HEK293 (cell line): ENCODE measurements around the gene KITLG.

Experiments
- CTCF ChIA-PET: fragments of 350-600 bp; formaldehyde crosslinking; extraction: SDS; loops from one replicate; lab custom pipeline; 2021; ENCODE audit warnings: antibody characterized with exemption; lab: Yijun Ruan, JAX
- POLR2A ChIA-PET: fragments of 300-600 bp; formaldehyde crosslinking; extraction: SDS; loops from one replicate; lab custom pipeline; 2020; ENCODE audit warnings: antibody characterized with exemption, inconsistent platforms; lab: Yijun Ruan, JAX
- H3K27ac ChIP-seq: fragments of 200-500 bp; sonication (Bioruptor generic); 2 replicates; pipeline ENCODE4 v1.5.1; 2014; ENCODE audit warnings: low read depth, low read length, control low read depth, inconsistent platforms; ENCODE audit errors: extremely low read depth
- H3K36me3 ChIP-seq, 2 experiments: fragments of 200-500 bp in 1 of 2; sonication (Bioruptor generic) in 1 of 2; 1 replicate in 1 of 2; 2 replicates in 1 of 2; pipeline ENCODE4 v1.5.1; 2014 to 2017; ENCODE audit warnings: inconsistent platforms in 2 of 2, low read length in 2 of 2; ENCODE audit not compliant: control insufficient read depth in 2 of 2, insufficient read depth in 1 of 2
- H3K4me1 ChIP-seq: fragments of 200-500 bp; sonication (Bioruptor generic); 2 replicates; pipeline ENCODE4 v1.5.1; 2014; ENCODE audit warnings: mild to moderate bottlenecking, low read length, inconsistent platforms; ENCODE audit not compliant: control insufficient read depth, insufficient read depth
- H3K4me3 ChIP-seq: 2 replicates; pipeline ENCODE4 v1.5.1; 2011; ENCODE audit warnings: low read depth, mild to moderate bottlenecking, control low read depth, low read length, moderate library complexity
- H3K9me3 ChIP-seq: fragments of 200-500 bp; sonication (Bioruptor generic); 2 replicates; pipeline ENCODE4 v1.5.1; 2014; ENCODE audit warnings: low read depth, low read length, inconsistent platforms; ENCODE audit not compliant: control insufficient read depth, insufficient read depth
- BCL11B ChIP-seq: fragments of 450-650 bp; formaldehyde crosslinking; IDR thresholded peaks from 2 replicates; pipeline ENCODE4 v1.5.1; 2016; ENCODE audit warnings: low read depth, missing biosample characterization, missing genetic modification characterization
- CTCF ChIP-seq: fragments of 450-650 bp; formaldehyde crosslinking; IDR thresholded peaks from 2 replicates; pipeline ENCODE4 v1.5.1; 2016; ENCODE audit warnings: missing biosample characterization, missing genetic modification characterization
- GLI2 ChIP-seq: fragments of 450-650 bp; formaldehyde crosslinking; IDR thresholded peaks from 2 replicates; pipeline ENCODE4; 2017; ENCODE audit warnings: missing biosample characterization, missing genetic modification characterization, low read depth, borderline replicate concordance
- PRDM10 ChIP-seq: fragments of 450-650 bp; formaldehyde crosslinking; IDR thresholded peaks from 2 replicates; pipeline ENCODE4 v1.5.1; 2016; ENCODE audit warnings: missing biosample characterization, missing genetic modification characterization
- SETDB1 ChIP-seq: IDR thresholded peaks from one replicate; pipeline ENCODE4 v1.6.1; 2017; ENCODE audit warnings: mild to moderate bottlenecking, low read length, moderate library complexity, mixed read lengths; ENCODE audit not compliant: insufficient read length
- TSHZ1 ChIP-seq: fragments of 450-650 bp; formaldehyde crosslinking; IDR thresholded peaks from 2 replicates; pipeline ENCODE4 v1.5.1; 2016; ENCODE audit warnings: missing biosample characterization, missing genetic modification characterization, borderline replicate concordance
- ZBTB26 ChIP-seq: fragments of 450-650 bp; formaldehyde crosslinking; optimal IDR thresholded peaks from 2 replicates; pipeline ENCODE3; 2016; ENCODE audit warnings: missing biosample characterization, mild to moderate bottlenecking, missing genetic modification characterization
- ZFP69B ChIP-seq: fragments of 450-650 bp; formaldehyde crosslinking; IDR thresholded peaks from 2 replicates; pipeline ENCODE4 v1.5.1; 2016; ENCODE audit warnings: missing biosample characterization, missing genetic modification characterization
- ZNF138 ChIP-seq: fragments of 450-650 bp; formaldehyde crosslinking; IDR thresholded peaks from 2 replicates; pipeline ENCODE4 v1.5.1; 2016; ENCODE audit warnings: missing biosample characterization, missing genetic modification characterization, borderline replicate concordance
- ZNF248 ChIP-seq: fragments of 450-650 bp; formaldehyde crosslinking; IDR thresholded peaks from 2 replicates; pipeline ENCODE4 v1.5.1; 2017; ENCODE audit warnings: missing biosample characterization, missing genetic modification characterization
- ZNF366 ChIP-seq: fragments of 450-650 bp; formaldehyde crosslinking; conservative IDR thresholded peaks from 2 replicates; pipeline ENCODE4 v1.5.1; 2016; ENCODE audit warnings: missing biosample characterization, missing genetic modification characterization
- ZNF423 ChIP-seq: fragments of 450-650 bp; formaldehyde crosslinking; IDR thresholded peaks from 2 replicates; pipeline ENCODE4 v1.5.1; 2016; ENCODE audit warnings: missing biosample characterization, missing genetic modification characterization
- ZNF571 ChIP-seq: fragments of 450-650 bp; formaldehyde crosslinking; IDR thresholded peaks from 2 replicates; pipeline ENCODE4 v1.5.0; 2017; ENCODE audit warnings: missing biosample characterization, missing genetic modification characterization
- ZNF701 ChIP-seq: fragments of 450-650 bp; formaldehyde crosslinking; IDR thresholded peaks from 2 replicates; pipeline ENCODE4 v1.5.1; 2016; ENCODE audit warnings: missing biosample characterization, missing genetic modification characterization
- ZNF791 ChIP-seq: fragments of 450-650 bp; formaldehyde crosslinking; IDR thresholded peaks from 2 replicates; pipeline ENCODE4 v1.5.1; 2016; ENCODE audit warnings: missing biosample characterization, missing genetic modification characterization
- ZNF792 ChIP-seq: fragments of 450-650 bp; formaldehyde crosslinking; IDR thresholded peaks from 2 replicates; pipeline ENCODE4 v1.5.1; 2016; ENCODE audit warnings: missing biosample characterization, missing genetic modification characterization
- ZSCAN23 ChIP-seq: fragments of 450-650 bp; formaldehyde crosslinking; IDR thresholded peaks from 2 replicates; pipeline ENCODE4 v1.5.1; 2016; ENCODE audit warnings: missing biosample characterization, missing genetic modification characterization

The KITLG gene

GRCh38 chr12:88522961-88523360 is 57.3 kb downstream of the KITLG start:
- POLR2A ChIA-PET = no interaction called here
- Histone ChIP-seq H3K36me3 (peaks cover 0 to 23% of the 10 kb centered on the region in 2 experiments; a peak in 2 of 3 replicates), H3K4me3 (no peak overlapping the region), H3K27ac (no peak overlapping the region), H3K9me3 (peaks cover 2% of the 10 kb centered on the region; the same call in 1 of the 2 replicates), H3K4me1 (peaks cover 16% of the 10 kb centered on the region; the same call in 1 of the 2 replicates)
- no peak for TF ChIP-seq ZNF571 (tag by site-specific recombination)
- no peak for TF ChIP-seq ZNF423
- TF ChIP-seq BCL11B = no peak
- TF ChIP-seq SETDB1 = no peak
- no peak for TF ChIP-seq ZNF791 (tag by site-specific recombination)
- TF ChIP-seq ZNF792 (tag by site-specific recombination) = no peak
- TF ChIP-seq PRDM10 (tag by site-specific recombination) = no peak
- no peak for TF ChIP-seq ZNF248 (tag by site-specific recombination)
- no peak for TF ChIP-seq ZFP69B (tag by site-specific recombination)
- TF ChIP-seq ZNF701 (tag by site-specific recombination) = no peak
- no peak for TF ChIP-seq TSHZ1 (tag by site-specific recombination)
- TF ChIP-seq ZNF366 (tag by site-specific recombination) = no peak
- TF ChIP-seq CTCF (tag by site-specific recombination) = no peak
- TF ChIP-seq GLI2 = no peak
- no peak for TF ChIP-seq ZNF138 (tag by site-specific recombination)
- no peak for TF ChIP-seq ZBTB26 (tag by site-specific recombination)
- no peak for TF ChIP-seq ZSCAN23 (tag by site-specific recombination)
- CTCF ChIA-PET = no interaction called here
